Neuronal stem cell (in vitro differentiated cells): ENCODE results near the gene SH3BP1.

Source experiments
- DNase-seq: peaks from one replicate; pipeline ENCODE4 v3.0.0-alpha.2; 2013; ENCODE audit warnings: low spot score
- H2AFZ ChIP-seq: one replicate; pipeline ENCODE4 v1.6.1; 2013; ENCODE audit warnings: mild to moderate bottlenecking, low read length, inconsistent platforms
- H2AK5ac ChIP-seq: 2 replicates; pipeline ENCODE4 v1.6.1; 2013; ENCODE audit warnings: low read depth, mild to moderate bottlenecking, inconsistent platforms, low read length, moderate library complexity, mixed read lengths
- H2BK120ac ChIP-seq: 2 replicates; pipeline ENCODE4 v1.6.1; 2013; ENCODE audit warnings: low read depth, mild to moderate bottlenecking, inconsistent platforms, low read length, moderate library complexity, mixed read lengths
- H2BK12ac ChIP-seq: one replicate; pipeline ENCODE4 v1.6.1; 2013; ENCODE audit warnings: low read length, inconsistent platforms
- H2BK15ac ChIP-seq: 2 replicates; pipeline ENCODE4 v1.6.1; 2013; ENCODE audit warnings: mild to moderate bottlenecking, low read length, inconsistent platforms, mixed read lengths
- H2BK5ac ChIP-seq: one replicate; pipeline ENCODE4 v1.6.1; 2013; ENCODE audit warnings: inconsistent platforms, mild to moderate bottlenecking, low read length, moderate library complexity
- H3K14ac ChIP-seq: one replicate; pipeline ENCODE4 v1.6.1; 2013; ENCODE audit warnings: low read length, inconsistent platforms
- H3K18ac ChIP-seq: 2 replicates; pipeline ENCODE4 v1.6.1; 2013; ENCODE audit warnings: low read length, inconsistent platforms
- H3K23ac ChIP-seq: 2 replicates; pipeline ENCODE4 v1.6.1; 2013; ENCODE audit warnings: low read depth, mild to moderate bottlenecking, mixed read lengths, low read length, inconsistent platforms; ENCODE audit not compliant: poor library complexity
- H3K27ac ChIP-seq: replicated peaks from 3 replicates; pipeline ENCODE4 v1.5.1; 2013; ENCODE audit warnings: low read length, inconsistent platforms
- H3K27me3 ChIP-seq, 3 experiments: 2 replicates each; pipeline ENCODE4 v1.6.1; 2013; ENCODE audit warnings: low read length in 3 of 3, mild to moderate bottlenecking in 2 of 3, inconsistent platforms in 1 of 3, low read depth in 1 of 3, mixed read lengths in 1 of 3, moderate library complexity in 1 of 3; ENCODE audit not compliant: control insufficient read depth in 3 of 3, insufficient read depth in 3 of 3
- H3K36me3 ChIP-seq, 2 donors: replicated peaks in 1 of 2; 2 replicates each; pipeline ENCODE4 v1.6.1; 2013; ENCODE audit warnings: low read length in 2 of 2; ENCODE audit not compliant: control insufficient read depth in 2 of 2, insufficient read depth in 2 of 2
- H3K4ac ChIP-seq: 2 replicates; pipeline ENCODE4 v1.6.1; 2013; ENCODE audit warnings: inconsistent platforms, mild to moderate bottlenecking, low read length, moderate library complexity
- H3K4me1 ChIP-seq, 2 donors: 1 replicate in 1 of 2; 2 replicates in 1 of 2; pipeline ENCODE4 v1.6.1; 2013; ENCODE audit warnings: low read length in 2 of 2, low read depth in 1 of 2; ENCODE audit not compliant: control insufficient read depth in 2 of 2, insufficient read depth in 1 of 2
- H3K4me2 ChIP-seq: one replicate; pipeline ENCODE4 v1.6.1; 2013; ENCODE audit warnings: mild to moderate bottlenecking, low read length, inconsistent platforms; ENCODE audit not compliant: insufficient read depth, poor library complexity, severe bottlenecking
- H3K4me3 ChIP-seq, 2 donors: 2 replicates each; pipeline ENCODE4 v1.5.1; 2013; ENCODE audit warnings: low read length in 2 of 2, mild to moderate bottlenecking in 2 of 2, inconsistent platforms in 1 of 2, moderate library complexity in 1 of 2
- H3K79me1 ChIP-seq: one replicate; pipeline ENCODE4 v1.6.1; 2013; ENCODE audit warnings: low read depth, mild to moderate bottlenecking, inconsistent platforms, low read length, moderate library complexity
- H3K9ac ChIP-seq: one replicate; pipeline ENCODE4 v1.6.1; 2013; ENCODE audit warnings: mild to moderate bottlenecking, low read depth, low read length, inconsistent platforms; ENCODE audit not compliant: poor library complexity
- H3K9me3 ChIP-seq, 2 donors: replicated peaks in 1 of 2; 2 replicates each; pipeline versions ENCODE3 to v1.6.1; 2013; ENCODE audit warnings: low read length in 2 of 2, mild to moderate bottlenecking in 2 of 2, inconsistent platforms in 1 of 2, low read depth in 1 of 2, mixed read lengths in 1 of 2, moderate library complexity in 1 of 2; ENCODE audit not compliant: control insufficient read depth in 2 of 2, insufficient read depth in 1 of 2
- H4K8ac ChIP-seq: one replicate; pipeline ENCODE4 v1.6.1; 2013; ENCODE audit warnings: low read depth, mild to moderate bottlenecking, inconsistent platforms, low read length, moderate library complexity
- H4K91ac ChIP-seq: one replicate; pipeline ENCODE4 v1.6.1; 2013; ENCODE audit warnings: low read length, low read depth, mild to moderate bottlenecking, inconsistent platforms; ENCODE audit not compliant: poor library complexity
- WGBS, 2 donors: extraction: QIAGEN DNeasy Blood & Tissue Kit; methylation state at CpG; one replicate each; pipeline ENCODE4 v1.1.7; 2013; ENCODE audit warnings: missing lambda C conversion rate in 2 of 2, mixed read lengths in 1 of 2; ENCODE audit not compliant: insufficient read length in 2 of 2, insufficient replicate concordance in 1 of 2; ENCODE audit errors: extremely low coverage in 2 of 2; 5-methylcytosine and 5-hydroxymethylcytosine counted together

The SH3BP1 gene

DNA sequence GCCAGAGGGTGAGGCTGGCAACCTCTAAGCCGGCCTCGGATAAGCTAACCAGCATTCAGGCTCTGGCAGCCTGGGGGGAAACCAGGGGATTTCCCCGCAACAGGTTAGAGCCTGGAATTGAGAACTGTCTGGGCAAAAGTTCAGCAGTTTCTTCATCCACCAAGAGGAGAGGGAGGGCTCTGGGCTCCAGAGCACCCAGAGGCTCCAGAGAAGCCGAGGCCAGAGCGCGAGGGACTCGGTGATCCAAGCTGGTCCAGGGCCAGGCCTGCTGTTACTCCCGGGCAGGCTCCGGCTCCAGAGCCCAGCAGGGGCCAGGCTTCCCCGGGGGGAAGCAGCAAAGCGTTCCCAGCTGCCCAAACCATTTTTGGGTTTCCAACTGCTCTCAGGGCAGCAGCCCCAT is 13.3 kb upstream of the SH3BP1 start:
- Histone ChIP-seq H2BK5ac (peak overlapping the region; percentile 39), H3K4me2 (no peak overlapping the region), H3K14ac (no peak overlapping the region), H4K91ac (no peak overlapping the region), H3K18ac (no peak overlapping the region), H2BK15ac (no peak overlapping the region), H3K27me3 (no peaks in the 10 kb centered on the region), H2AK5ac (no peak overlapping the region), H2BK120ac (no peak overlapping the region), H3K36me3 (peaks cover 36 to 90% of the 10 kb centered on the region in 2 donors), H4K8ac (no peak overlapping the region), H3K23ac (peak overlapping the region; percentile 46), H3K4me1 (peaks cover 4 to 5% of the 10 kb centered on the region in 2 donors), H3K27ac (no peak overlapping the region), H3K4ac (no peak overlapping the region), H3K9ac (no peak overlapping the region), H3K79me1 (peaks cover 1% of the 10 kb centered on the region), H2AFZ (no peak overlapping the region), H3K9me3 (no peaks in the 10 kb centered on the region), H3K4me3 (peak overlapping the region in 1 of 2 donors; percentile 16), H2BK12ac (no peak overlapping the region)
- WGBS, 2 donors: no CpG with 5 or more reads among the region's 11 CpGs
- no peak for DNase-seq

- Histone ChIP-seq H3K14ac (no peak overlapping the region), H2AFZ (no peak overlapping the region), H3K9ac (no peak overlapping the region), H3K4me3 (no peak overlapping the region), H3K4me1 (peaks cover 4 to 5% of the 10 kb centered on the region in 2 donors), H2BK15ac (no peak overlapping the region), H3K36me3 (peaks cover 37 to 90% of the 10 kb centered on the region in 2 donors), H2AK5ac (no peak overlapping the region), H4K91ac (no peak overlapping the region), H3K9me3 (no peaks in the 10 kb centered on the region), H2BK12ac (no peak overlapping the region), H2BK5ac (peak overlapping the region; percentile 39), H3K18ac (no peak overlapping the region), H3K23ac (no peak overlapping the region), H4K8ac (no peak overlapping the region), H3K4me2 (no peak overlapping the region), H2BK120ac (no peak overlapping the region), H3K27me3 (no peaks in the 10 kb centered on the region), H3K79me1 (peaks cover 1% of the 10 kb centered on the region), H3K4ac (no peak overlapping the region), H3K27ac (no peak overlapping the region)
- DNase-seq: no peak
- WGBS, 2 donors: no CpG with 5 or more reads among the region's 13 CpGs
These were observed 12.9 kb upstream of the SH3BP1 start for GRCh38 chr22:37626556-37627075.

GRCh38 chr22:37627121-37627520 is 12.3 kb upstream of the SH3BP1 start:
- Histone ChIP-seq H3K23ac (no peak overlapping the region), H3K4me2 (no peak overlapping the region), H2BK12ac (no peak overlapping the region), H4K8ac (no peak overlapping the region), H3K9me3 (no peaks in the 10 kb centered on the region), H2BK15ac (no peak overlapping the region), H2AK5ac (no peak overlapping the region), H2BK5ac (no peak overlapping the region), H3K27me3 (no peaks in the 10 kb centered on the region), H3K36me3 (peaks cover 38 to 92% of the 10 kb centered on the region in 2 donors), H3K79me1 (peaks cover 1% of the 10 kb centered on the region), H3K4me3 (no peak overlapping the region), H3K4me1 (peaks cover 4 to 5% of the 10 kb centered on the region in 2 donors), H3K9ac (no peak overlapping the region), H3K18ac (no peak overlapping the region), H2AFZ (no peak overlapping the region), H3K4ac (no peak overlapping the region), H4K91ac (no peak overlapping the region), H3K14ac (no peak overlapping the region), H3K27ac (no peak overlapping the region), H2BK120ac (no peak overlapping the region)
- WGBS, 2 donors: no CpG with 5 or more reads among the region's 7 CpGs
- no peak for DNase-seq

DNA sequence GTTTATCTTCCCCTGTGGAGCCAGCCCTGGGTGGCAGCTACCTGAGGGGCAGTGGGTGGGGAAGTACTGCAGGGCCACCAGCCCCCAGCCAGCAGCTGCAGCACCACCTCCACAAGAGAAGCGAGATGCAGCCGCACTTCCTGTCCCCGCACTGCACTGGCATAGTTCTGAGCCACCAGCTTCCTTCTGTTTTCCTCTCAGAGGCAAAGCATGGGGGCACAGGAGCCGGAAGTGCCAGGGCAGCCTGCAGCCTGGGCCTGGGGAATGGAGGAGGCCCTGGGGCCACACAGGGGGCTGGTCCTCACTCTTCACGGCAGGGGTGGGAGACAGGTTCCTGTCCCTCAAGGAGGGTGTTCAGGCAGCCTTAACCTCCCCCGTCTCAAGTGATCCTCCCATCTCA is 11.9 kb upstream of the SH3BP1 start:
- Histone ChIP-seq H2BK120ac (no peak overlapping the region), H3K27me3 (no peaks in the 10 kb centered on the region), H3K4ac (no peak overlapping the region), H2AFZ (no peak overlapping the region), H3K14ac (no peak overlapping the region), H3K36me3 (peaks cover 38 to 93% of the 10 kb centered on the region in 2 donors), H3K9ac (no peak overlapping the region), H3K4me3 (no peak overlapping the region), H2BK12ac (no peak overlapping the region), H3K9me3 (no peaks in the 10 kb centered on the region), H4K91ac (no peak overlapping the region), H3K4me1 (peaks cover 4 to 5% of the 10 kb centered on the region in 2 donors), H3K27ac (no peak overlapping the region), H3K79me1 (peaks cover 1% of the 10 kb centered on the region), H4K8ac (no peak overlapping the region), H2BK15ac (no peak overlapping the region), H3K23ac (no peak overlapping the region), H2BK5ac (no peak overlapping the region), H3K4me2 (no peak overlapping the region), H3K18ac (no peak overlapping the region), H2AK5ac (no peak overlapping the region)
- DNase-seq: no peak
- no CpG with 5 or more reads among the region's 6 CpGs for WGBS, 2 donors
